ENCODE results near the gene RPUSD2.
"Not testable (repeated sequence)": the region's sequence is repeated elsewhere in the genome, so short reads cannot be mapped to it uniquely, and the experiment has no call there.

The RPUSD2 gene

GRCh38 chr15:40565333-40566238 lies 3.5 kb upstream of the RPUSD2 start:
- DNase-seq (ENCODE audit: low read depth, low spot score), result no peak

- peak; percentile 56 for DNase-seq (ENCODE audit: low read depth, low spot score)
Observed at GRCh38 chr15:40567111-40567510, 2.0 kb upstream of the RPUSD2 start.

- no peak for DNase-seq (ENCODE audit: low read depth, low spot score)
Observed at GRCh38 chr15:40575113-40575512, 6.0 kb downstream of the RPUSD2 start.

- DNase-seq (ENCODE audit: low read depth, low spot score), result not testable (repeated sequence)
Observed at GRCh38 chr15:40576914-40577313, 7.8 kb downstream of the RPUSD2 start.

GRCh38 chr15:40578892-40579291 lies 9.8 kb downstream of the RPUSD2 start:
- no peak for DNase-seq (ENCODE audit: low read depth, low spot score)

GRCh38 chr15:40581796-40582195 lies 12.7 kb downstream of the RPUSD2 start:
- not testable (repeated sequence) for DNase-seq (ENCODE audit: low read depth, low spot score)

GRCh38 chr15:40582726-40583246 lies 13.7 kb downstream of the RPUSD2 start:
- peak; percentile 59 for DNase-seq (ENCODE audit: low read depth, low spot score)

- DNase-seq (ENCODE audit: low read depth, low spot score), result no peak
Observed at GRCh38 chr15:40584191-40584590, 15.1 kb downstream of the RPUSD2 start.

GRCh38 chr15:40590667-40591050 lies 21.6 kb downstream of the RPUSD2 start:
- DNase-seq (ENCODE audit: low read depth, low spot score), result peak; percentile 38

- peak; percentile 37 for DNase-seq (ENCODE audit: low read depth, low spot score)
Observed at GRCh38 chr15:40591389-40591788, 22.3 kb downstream of the RPUSD2 start.

- no peak for DNase-seq (ENCODE audit: low read depth, low spot score)
Observed at GRCh38 chr15:40593165-40593564, 24.1 kb downstream of the RPUSD2 start.

GRCh38 chr15:40593588-40594428 lies 24.7 kb downstream of the RPUSD2 start, which contains the start of gene KNL1:
TSS of gene KNL1 (plus strand) at chr15:40594249. CDS start at chr15:40602932, 8,683 bp downstream.
- DNase-seq (ENCODE audit: low read depth, low spot score), result peak; percentile 98

GRCh38 chr15:40594429-40594836 lies 25.3 kb downstream of the RPUSD2 start:
- DNase-seq (ENCODE audit: low read depth, low spot score), result peak; percentile 89

GRCh38 chr15:40595219-40595618 lies 26.1 kb downstream of the RPUSD2 start:
- DNase-seq (ENCODE audit: low read depth, low spot score), result no peak

- DNase-seq (ENCODE audit: low read depth, low spot score), result no peak
Observed at GRCh38 chr15:40595773-40596172, 26.7 kb downstream of the RPUSD2 start.

GRCh38 chr15:40597024-40597423 lies 27.9 kb downstream of the RPUSD2 start:
- DNase-seq (ENCODE audit: low read depth, low spot score), result no peak

GRCh38 chr15:40598126-40598525 lies 29.0 kb downstream of the RPUSD2 start:
- DNase-seq (ENCODE audit: low read depth, low spot score), result no peak

GRCh38 chr15:40598672-40599071 lies 29.6 kb downstream of the RPUSD2 start:
- no peak for DNase-seq (ENCODE audit: low read depth, low spot score)

- peak; percentile 52 for DNase-seq (ENCODE audit: low read depth, low spot score)
Observed at GRCh38 chr15:40600956-40601355, 31.9 kb downstream of the RPUSD2 start.

- no peak for DNase-seq (ENCODE audit: low read depth, low spot score)
Observed at GRCh38 chr15:40603935-40604334, 34.8 kb downstream of the RPUSD2 start.

GRCh38 chr15:40613080-40613479 lies 44.0 kb downstream of the RPUSD2 start:
- no peak for DNase-seq (ENCODE audit: low read depth, low spot score)

- DNase-seq (ENCODE audit: low read depth, low spot score), result no peak
Observed at GRCh38 chr15:40618023-40618422, 48.9 kb downstream of the RPUSD2 start.

Data from ELF-1 (cell line).